SK-N-SH treated with all-trans-retinoic acid at 6 μM for 48 hours (cell line): ENCODE data around the gene PRMT1.

ENCODE experiments used
- ATAC-seq: fragments of 200-7000 bp; cut with Tn5 transposase; 3 replicates; pipeline ENCODE4 v1.9.1; 2020; ENCODE audit warnings: mild to moderate bottlenecking, moderate library complexity
- ARNTL ChIP-seq: fragments of 450-650 bp; formaldehyde crosslinking; IDR thresholded peaks from 2 replicates; pipeline ENCODE4 v1.5.0; 2020; ENCODE audit warnings: low read depth, mild to moderate bottlenecking, moderate library complexity, borderline replicate concordance
- CREB5 ChIP-seq: fragments of 250-450 bp; sonication (Bioruptor Pico); IDR thresholded peaks from 2 replicates; pipeline ENCODE4 v1.5.1; 2020; ENCODE audit warnings: low read depth, mild to moderate bottlenecking, moderate library complexity
- ESRRG ChIP-seq: fragments of 250-450 bp; sonication (Bioruptor Pico); IDR thresholded peaks from 2 replicates; pipeline ENCODE4 v1.6.1; 2021; ENCODE audit warnings: mild to moderate bottlenecking
- ISL1 ChIP-seq: fragments of 250-450 bp; sonication (Bioruptor Pico); IDR thresholded peaks from 2 replicates; pipeline ENCODE4 v2.1.2; 2022; ENCODE audit warnings: mild to moderate bottlenecking, moderate library complexity
- PATZ1 ChIP-seq: fragments of 250-450 bp; sonication (Bioruptor Pico); IDR thresholded peaks from 2 replicates; pipeline ENCODE4 v1.8.0; 2020; ENCODE audit warnings: mild to moderate bottlenecking, moderate library complexity, borderline replicate concordance
- RARB ChIP-seq: fragments of 250-450 bp; sonication (Bioruptor Pico); IDR thresholded peaks from 2 replicates; pipeline ENCODE4 v1.8.0; 2021; ENCODE audit warnings: mild to moderate bottlenecking, moderate library complexity
- SNAI2 ChIP-seq: fragments of 250-450 bp; sonication (Bioruptor Pico); IDR thresholded peaks from 2 replicates; pipeline ENCODE4 v1.5.0; 2020; ENCODE audit warnings: mild to moderate bottlenecking, moderate library complexity
- TCF4 ChIP-seq: fragments of 250-450 bp; sonication (Bioruptor Pico); IDR thresholded peaks from 2 replicates; pipeline ENCODE4 v1.8.0; 2021; ENCODE audit warnings: mild to moderate bottlenecking, moderate library complexity, borderline replicate concordance
- TOX ChIP-seq: fragments of 250-450 bp; sonication (Bioruptor Pico); IDR thresholded peaks from 2 replicates; pipeline ENCODE4 v1.8.0; 2021; ENCODE audit warnings: mild to moderate bottlenecking, moderate library complexity, borderline replicate concordance
- ZC3H10 ChIP-seq: fragments of 250-450 bp; sonication (Bioruptor Pico); IDR thresholded peaks from 2 replicates; pipeline ENCODE4 v1.5.1; 2021; ENCODE audit warnings: mild to moderate bottlenecking, moderate library complexity
- ZFP3 ChIP-seq: fragments of 250-450 bp; sonication (Bioruptor Pico); IDR thresholded peaks from 2 replicates; pipeline ENCODE4 v1.5.0; 2020; ENCODE audit warnings: mild to moderate bottlenecking, moderate library complexity
- ZFP30 ChIP-seq: fragments of 450-650 bp; formaldehyde crosslinking; IDR thresholded peaks from 2 replicates; pipeline ENCODE4 v1.5.0; 2022; ENCODE audit warnings: mild to moderate bottlenecking, moderate library complexity
- ZNF565 ChIP-seq: fragments of 450-650 bp; formaldehyde crosslinking; conservative IDR thresholded peaks from 2 replicates; pipeline ENCODE4 v1.5.0; 2020; ENCODE audit warnings: low read depth, mild to moderate bottlenecking, moderate library complexity
- ZNF8 ChIP-seq: fragments of 450-650 bp; formaldehyde crosslinking; IDR thresholded peaks from 2 replicates; pipeline ENCODE4 v1.5.0; 2020; ENCODE audit warnings: mild to moderate bottlenecking, moderate library complexity
- TF ChIP-seq, protein P1 (sequence below): fragments of 250-450 bp; sonication (Bioruptor Pico); IDR thresholded peaks from 2 replicates; pipeline ENCODE4 v1.8.0; 2021; ENCODE audit warnings: low read depth, mild to moderate bottlenecking, moderate library complexity, borderline replicate concordance
- TF ChIP-seq, protein P2 (sequence below): fragments of 250-450 bp; sonication (Bioruptor Pico); IDR thresholded peaks from 2 replicates; pipeline ENCODE4 v1.5.0; 2020; ENCODE audit warnings: mild to moderate bottlenecking, moderate library complexity
- TF ChIP-seq, protein P3 (sequence below): fragments of 250-450 bp; sonication (Bioruptor Pico); IDR thresholded peaks from 2 replicates; pipeline ENCODE4 v1.5.1; 2021; ENCODE audit warnings: mild to moderate bottlenecking, moderate library complexity

Gene PRMT1

DNA sequence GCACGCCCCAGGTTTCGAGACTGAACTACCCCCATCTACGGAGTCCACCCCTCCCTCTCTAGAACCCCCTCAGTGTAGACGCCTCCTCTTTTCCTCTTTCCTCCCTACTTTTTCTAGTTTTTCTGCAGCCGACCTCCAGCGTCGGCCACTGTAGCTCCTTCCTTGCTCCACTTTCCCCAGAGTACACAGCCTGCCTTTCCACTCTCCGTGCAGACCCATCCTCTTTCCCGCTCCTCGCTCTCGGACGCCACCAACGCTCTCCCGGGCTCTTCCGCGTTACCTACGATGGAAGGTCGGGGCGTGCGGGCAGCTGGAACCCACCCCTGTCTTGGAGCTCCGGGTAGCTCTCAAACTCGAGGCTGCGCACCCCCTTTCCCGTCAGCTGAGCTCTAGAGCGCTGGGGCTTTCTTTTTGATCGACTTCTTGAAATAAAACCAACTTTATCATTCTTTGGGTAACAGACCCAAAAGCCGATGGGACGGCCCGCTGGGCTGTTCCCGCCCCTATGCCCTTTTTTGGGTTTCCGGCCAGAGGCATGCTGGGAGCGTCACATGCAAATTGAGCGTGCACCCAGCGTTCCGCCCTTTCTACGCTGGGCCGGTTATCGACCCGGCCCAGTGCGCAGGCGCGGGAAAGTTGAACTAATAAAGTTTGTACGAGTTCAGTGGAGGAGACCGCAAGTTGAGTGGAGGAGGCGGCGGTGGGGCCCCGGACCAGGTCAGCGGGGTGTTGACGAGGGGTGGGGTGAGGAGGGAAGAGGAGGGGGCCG, 11.5 kb upstream of the PRMT1 start, which contains the start of the genes BCL2L12 and IRF3:
Gene BCL2L12 (plus strand): TSS at position 583 of the 769 bp plus-strand sequence. CDS start 760 bp downstream, outside the sequence.
Gene IRF3 (minus strand): TSS at position 507 of the 769 bp plus-strand sequence. CDS start 1,019 bp downstream, outside the sequence.
- no peak for TF ChIP-seq SNAI2 (CRISPR knock-in tag)
- TF ChIP-seq PATZ1 (CRISPR knock-in tag): 0 out of 2 replicates have a peak, but pooled peaks have one; percentile 15
- ATAC-seq: peak; percentile 88

- TF ChIP-seq CREB5 (no peak), PATZ1 (CRISPR knock-in tag) (no peak), ZNF8 (CRISPR knock-in tag) (no peak), ZNF565 (CRISPR knock-in tag) (no peak), ISL1 (CRISPR knock-in tag) (no peak), ARNTL (no peak)
- TF ChIP-seq, protein P1, sequence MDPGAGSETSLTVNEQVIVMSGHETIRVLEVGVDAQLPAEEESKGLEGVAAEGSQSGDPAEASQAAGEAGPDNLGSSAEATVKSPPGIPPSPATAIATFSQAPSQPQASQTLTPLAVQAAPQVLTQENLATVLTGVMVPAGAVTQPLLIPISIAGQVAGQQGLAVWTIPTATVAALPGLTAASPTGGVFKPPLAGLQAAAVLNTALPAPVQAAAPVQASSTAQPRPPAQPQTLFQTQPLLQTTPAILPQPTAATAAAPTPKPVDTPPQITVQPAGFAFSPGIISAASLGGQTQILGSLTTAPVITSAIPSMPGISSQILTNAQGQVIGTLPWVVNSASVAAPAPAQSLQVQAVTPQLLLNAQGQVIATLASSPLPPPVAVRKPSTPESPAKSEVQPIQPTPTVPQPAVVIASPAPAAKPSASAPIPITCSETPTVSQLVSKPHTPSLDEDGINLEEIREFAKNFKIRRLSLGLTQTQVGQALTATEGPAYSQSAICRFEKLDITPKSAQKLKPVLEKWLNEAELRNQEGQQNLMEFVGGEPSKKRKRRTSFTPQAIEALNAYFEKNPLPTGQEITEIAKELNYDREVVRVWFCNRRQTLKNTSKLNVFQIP (CRISPR knock-in tag): no peak
- TF ChIP-seq, all 23 proteins: peak for 0
- ATAC-seq: peak; percentile 36
Measured at GRCh38 chr19:49666120-49666444, 11.0 kb upstream of the PRMT1 start.

- TF ChIP-seq, protein P2, sequence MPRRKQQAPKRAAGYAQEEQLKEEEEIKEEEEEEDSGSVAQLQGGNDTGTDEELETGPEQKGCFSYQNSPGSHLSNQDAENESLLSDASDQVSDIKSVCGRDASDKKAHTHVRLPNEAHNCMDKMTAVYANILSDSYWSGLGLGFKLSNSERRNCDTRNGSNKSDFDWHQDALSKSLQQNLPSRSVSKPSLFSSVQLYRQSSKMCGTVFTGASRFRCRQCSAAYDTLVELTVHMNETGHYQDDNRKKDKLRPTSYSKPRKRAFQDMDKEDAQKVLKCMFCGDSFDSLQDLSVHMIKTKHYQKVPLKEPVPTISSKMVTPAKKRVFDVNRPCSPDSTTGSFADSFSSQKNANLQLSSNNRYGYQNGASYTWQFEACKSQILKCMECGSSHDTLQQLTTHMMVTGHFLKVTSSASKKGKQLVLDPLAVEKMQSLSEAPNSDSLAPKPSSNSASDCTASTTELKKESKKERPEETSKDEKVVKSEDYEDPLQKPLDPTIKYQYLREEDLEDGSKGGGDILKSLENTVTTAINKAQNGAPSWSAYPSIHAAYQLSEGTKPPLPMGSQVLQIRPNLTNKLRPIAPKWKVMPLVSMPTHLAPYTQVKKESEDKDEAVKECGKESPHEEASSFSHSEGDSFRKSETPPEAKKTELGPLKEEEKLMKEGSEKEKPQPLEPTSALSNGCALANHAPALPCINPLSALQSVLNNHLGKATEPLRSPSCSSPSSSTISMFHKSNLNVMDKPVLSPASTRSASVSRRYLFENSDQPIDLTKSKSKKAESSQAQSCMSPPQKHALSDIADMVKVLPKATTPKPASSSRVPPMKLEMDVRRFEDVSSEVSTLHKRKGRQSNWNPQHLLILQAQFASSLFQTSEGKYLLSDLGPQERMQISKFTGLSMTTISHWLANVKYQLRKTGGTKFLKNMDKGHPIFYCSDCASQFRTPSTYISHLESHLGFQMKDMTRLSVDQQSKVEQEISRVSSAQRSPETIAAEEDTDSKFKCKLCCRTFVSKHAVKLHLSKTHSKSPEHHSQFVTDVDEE: no peak
- no peak for TF ChIP-seq RARB (CRISPR knock-in tag)
- no peak for TF ChIP-seq ZC3H10 (CRISPR knock-in tag)
- no peak for TF ChIP-seq ESRRG
- TF ChIP-seq PATZ1 (CRISPR knock-in tag): no peak
- TF ChIP-seq ZFP30 (CRISPR knock-in tag): no peak
- no peak for TF ChIP-seq CREB5
- TF ChIP-seq TCF4: no peak
- TF ChIP-seq ISL1 (CRISPR knock-in tag): no peak
- no peak for TF ChIP-seq ZFP3 (CRISPR knock-in tag)
- TF ChIP-seq, protein P3, sequence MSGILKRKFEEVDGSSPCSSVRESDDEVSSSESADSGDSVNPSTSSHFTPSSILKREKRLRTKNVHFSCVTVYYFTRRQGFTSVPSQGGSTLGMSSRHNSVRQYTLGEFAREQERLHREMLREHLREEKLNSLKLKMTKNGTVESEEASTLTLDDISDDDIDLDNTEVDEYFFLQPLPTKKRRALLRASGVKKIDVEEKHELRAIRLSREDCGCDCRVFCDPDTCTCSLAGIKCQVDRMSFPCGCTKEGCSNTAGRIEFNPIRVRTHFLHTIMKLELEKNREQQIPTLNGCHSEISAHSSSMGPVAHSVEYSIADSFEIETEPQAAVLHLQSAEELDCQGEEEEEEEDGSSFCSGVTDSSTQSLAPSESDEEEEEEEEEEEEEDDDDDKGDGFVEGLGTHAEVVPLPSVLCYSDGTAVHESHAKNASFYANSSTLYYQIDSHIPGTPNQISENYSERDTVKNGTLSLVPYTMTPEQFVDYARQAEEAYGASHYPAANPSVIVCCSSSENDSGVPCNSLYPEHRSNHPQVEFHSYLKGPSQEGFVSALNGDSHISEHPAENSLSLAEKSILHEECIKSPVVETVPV (CRISPR knock-in tag): no peak
- no peak for TF ChIP-seq TOX (CRISPR knock-in tag)
Measured at GRCh38 chr19:49667473-49667872, 9.6 kb upstream of the PRMT1 start.

More at GRCh38 chr19:49667473-49667872, 9.6 kb upstream of the PRMT1 start:
- ATAC-seq: no peak
